ENCODE measurements around the gene COL6A3. TPM values are rescaled to one million over a fixed set of nuclear protein-coding genes. Genes with fewer than 3 reads are reported as not detected.

COL6A3 gene
- total RNA-seq, 4 donors from 2014 or later, result 43.1 to 204 (median 62.4) TPM

DNA sequence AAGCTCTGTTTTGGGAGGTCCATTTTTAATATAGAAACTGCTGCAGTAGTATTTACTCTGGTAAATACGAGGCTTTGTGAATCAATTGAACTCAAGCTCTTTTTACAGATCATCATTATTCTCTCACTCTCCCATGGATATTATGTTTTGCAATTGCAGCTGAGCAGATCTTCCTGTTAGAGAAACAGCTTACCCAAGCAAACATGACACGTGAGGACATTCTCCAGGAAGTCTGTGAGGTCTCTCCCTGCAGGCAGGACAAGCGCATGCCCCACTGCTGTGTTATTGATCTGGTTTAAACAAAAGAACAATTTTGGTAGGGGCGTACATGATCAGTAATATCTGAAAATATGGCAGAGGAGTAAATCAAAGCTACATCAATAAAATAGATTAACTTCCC, 72.1 kb downstream of the COL6A3 start:
- DNase-seq (ENCODE audit: low spot score in 2 of 2), result no peak
- intact Hi-C loops (cut with DNase I; ENCODE audit: low total_unique reads), result no loop called here
- no peak overlapping the region for H3K4me3 ChIP-seq (ENCODE audit: low read depth, poor library complexity, severe bottlenecking)
- 64 to 73% methylated on average over 4 of the region's 4 CpGs for WGBS, 2 donors
- TF ChIP-seq POLR2A (IDR thresholded peaks at IDR 0.05), result no peak
- TF ChIP-seq, protein P1, sequence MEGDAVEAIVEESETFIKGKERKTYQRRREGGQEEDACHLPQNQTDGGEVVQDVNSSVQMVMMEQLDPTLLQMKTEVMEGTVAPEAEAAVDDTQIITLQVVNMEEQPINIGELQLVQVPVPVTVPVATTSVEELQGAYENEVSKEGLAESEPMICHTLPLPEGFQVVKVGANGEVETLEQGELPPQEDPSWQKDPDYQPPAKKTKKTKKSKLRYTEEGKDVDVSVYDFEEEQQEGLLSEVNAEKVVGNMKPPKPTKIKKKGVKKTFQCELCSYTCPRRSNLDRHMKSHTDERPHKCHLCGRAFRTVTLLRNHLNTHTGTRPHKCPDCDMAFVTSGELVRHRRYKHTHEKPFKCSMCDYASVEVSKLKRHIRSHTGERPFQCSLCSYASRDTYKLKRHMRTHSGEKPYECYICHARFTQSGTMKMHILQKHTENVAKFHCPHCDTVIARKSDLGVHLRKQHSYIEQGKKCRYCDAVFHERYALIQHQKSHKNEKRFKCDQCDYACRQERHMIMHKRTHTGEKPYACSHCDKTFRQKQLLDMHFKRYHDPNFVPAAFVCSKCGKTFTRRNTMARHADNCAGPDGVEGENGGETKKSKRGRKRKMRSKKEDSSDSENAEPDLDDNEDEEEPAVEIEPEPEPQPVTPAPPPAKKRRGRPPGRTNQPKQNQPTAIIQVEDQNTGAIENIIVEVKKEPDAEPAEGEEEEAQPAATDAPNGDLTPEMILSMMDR (IDR thresholded peaks at IDR 0.05), result no peak

DNA sequence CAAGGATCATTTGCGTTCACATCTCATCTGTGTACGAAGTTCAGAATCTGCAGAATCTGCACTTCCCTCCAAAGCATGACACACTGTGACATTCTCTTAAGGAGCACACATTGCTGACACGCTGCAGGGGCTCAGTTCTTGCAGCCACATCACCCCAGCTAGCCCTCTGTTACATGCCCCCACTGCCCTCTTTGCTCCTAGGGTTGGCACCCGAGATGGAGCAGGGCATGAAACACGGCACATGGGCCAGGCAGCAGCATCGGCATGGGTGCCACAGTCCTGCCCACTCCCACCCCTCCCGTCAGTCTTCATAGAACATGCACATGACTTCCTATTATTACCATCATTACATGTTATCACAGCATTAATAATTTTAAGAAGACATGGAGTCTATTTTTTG, 76.4 kb downstream of the COL6A3 start:
- TF ChIP-seq POLR2A (IDR thresholded peaks at IDR 0.05), result no peak
- TF ChIP-seq, protein P1 (IDR thresholded peaks at IDR 0.05), result no peak
- no peak overlapping the region for H3K4me3 ChIP-seq (ENCODE audit: low read depth, poor library complexity, severe bottlenecking)
- WGBS, 2 donors, result 82 to 86% methylated on average over 7 of the region's 7 CpGs
- intact Hi-C loops (cut with DNase I; ENCODE audit: low total_unique reads), result no loop called here
- DNase-seq (ENCODE audit: low spot score in 2 of 2), result no peak

GRCh38 chr2:237336131-237336530, 77.8 kb downstream of the COL6A3 start:
- WGBS, 2 donors, result 95 to 97% methylated on average over 16 of the region's 16 CpGs
- no peak for TF ChIP-seq POLR2A (IDR thresholded peaks at IDR 0.05)
- intact Hi-C loops (cut with DNase I; ENCODE audit: low total_unique reads), result no loop called here
- H3K4me3 ChIP-seq (ENCODE audit: low read depth, poor library complexity, severe bottlenecking), result no peak overlapping the region
- no peak for DNase-seq (ENCODE audit: low spot score in 2 of 2)

DNA sequence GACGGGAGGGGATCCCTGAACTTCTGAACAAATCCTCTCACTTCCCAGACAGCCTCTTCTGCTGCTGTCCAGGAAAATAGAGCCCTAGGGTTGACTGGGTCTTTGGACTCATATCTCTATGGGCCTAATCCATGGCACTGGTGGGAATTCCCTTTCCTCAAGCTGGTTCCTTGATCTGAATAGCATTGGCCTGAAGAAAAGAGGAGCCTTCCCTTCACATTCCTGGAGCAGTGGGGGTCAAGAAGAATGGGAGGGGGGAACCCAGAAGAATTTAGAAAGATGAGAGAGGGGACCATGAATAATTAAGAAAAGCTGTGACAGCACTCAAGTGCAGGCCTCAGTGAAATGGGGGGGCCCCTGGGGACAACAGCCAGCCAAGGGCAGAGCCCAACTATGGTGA, 80.2 kb downstream of the COL6A3 start:
- WGBS, 2 donors, result 94 to 96% methylated on average over 1 of the region's 1 CpG
- intact Hi-C loops (cut with DNase I; ENCODE audit: low total_unique reads), result no loop called here
- no peak for TF ChIP-seq POLR2A (IDR thresholded peaks at IDR 0.05)
- TF ChIP-seq, protein P1 (IDR thresholded peaks at IDR 0.05), result no peak
- DNase-seq (ENCODE audit: low spot score in 2 of 2), result no peak
- H3K4me3 ChIP-seq (ENCODE audit: low read depth, poor library complexity, severe bottlenecking), result no peak overlapping the region

DNA sequence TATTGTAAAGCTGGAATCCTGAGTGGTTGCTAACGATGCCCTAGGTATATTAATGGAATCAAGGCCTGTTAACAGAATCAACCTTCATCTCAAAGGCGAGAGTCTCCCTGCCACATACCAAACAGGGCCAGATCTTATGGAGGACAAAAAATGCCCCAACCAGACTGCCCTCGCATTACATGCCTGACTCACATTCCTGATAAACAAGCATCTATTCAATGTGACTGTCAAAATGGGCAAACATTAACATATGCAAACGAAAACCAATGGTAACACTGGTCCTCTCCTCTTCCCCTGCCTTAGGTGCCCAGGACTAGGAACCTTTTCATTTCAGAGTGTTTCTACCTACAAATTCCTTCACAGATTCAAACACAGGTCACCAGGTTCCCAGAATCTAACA, 83.4 kb downstream of the COL6A3 start:
- no peak overlapping the region for H3K4me3 ChIP-seq (ENCODE audit: low read depth, poor library complexity, severe bottlenecking)
- intact Hi-C loops (cut with DNase I; ENCODE audit: low total_unique reads), result no loop called here
- TF ChIP-seq, protein P1 (IDR thresholded peaks at IDR 0.05), result no peak
- no peak for TF ChIP-seq POLR2A (IDR thresholded peaks at IDR 0.05)
- no peak for DNase-seq (ENCODE audit: low spot score in 2 of 2)
- 76 to 81% methylated on average over 4 of the region's 4 CpGs for WGBS, 2 donors

DNA sequence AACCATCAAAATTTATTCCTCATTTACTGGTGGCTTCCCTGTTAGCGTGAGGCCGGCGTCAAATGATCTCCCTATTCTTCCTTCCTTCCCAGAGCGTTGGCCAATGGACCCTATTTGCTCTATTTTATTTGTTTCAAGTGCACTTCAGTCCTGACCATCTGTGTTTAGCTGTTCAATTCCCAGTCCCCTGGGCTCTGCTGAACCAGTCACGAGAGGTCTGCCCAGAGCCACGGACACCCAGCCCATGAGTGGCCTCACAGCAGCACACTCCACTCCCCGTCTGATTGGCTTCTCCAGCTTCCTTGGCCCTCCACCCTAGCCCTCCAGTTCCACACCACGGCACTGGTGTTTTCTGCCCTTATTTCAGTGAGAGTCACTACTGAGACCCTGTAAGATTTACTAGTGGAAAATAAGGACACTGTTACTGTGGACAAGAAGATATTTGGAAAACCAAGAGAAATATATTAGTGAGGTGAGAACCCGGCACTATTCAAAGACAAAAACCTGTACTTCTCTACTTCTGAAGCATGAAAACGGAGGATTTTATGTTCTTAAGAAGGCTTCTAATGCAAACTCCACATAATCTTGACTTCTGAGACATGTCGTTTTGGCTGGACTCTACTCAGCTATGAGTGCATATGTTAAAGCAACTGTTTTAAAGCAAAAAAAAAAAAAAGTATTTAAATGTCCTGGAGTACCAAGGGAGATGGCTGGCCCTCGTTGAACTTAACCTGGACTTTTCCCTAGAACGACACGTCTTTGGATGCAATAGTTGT, 86.6 kb downstream of the COL6A3 start:
- H3K4me3 ChIP-seq (ENCODE audit: low read depth, poor library complexity, severe bottlenecking), result no peak overlapping the region
- TF ChIP-seq, protein P1 (IDR thresholded peaks at IDR 0.05), result no peak
- no peak for TF ChIP-seq POLR2A (IDR thresholded peaks at IDR 0.05)
- no peak for DNase-seq (ENCODE audit: low spot score in 2 of 2)
- intact Hi-C loops (cut with DNase I; ENCODE audit: low total_unique reads), result no loop called here
- WGBS, 2 donors, result 77 to 87% methylated on average over 14 of the region's 14 CpGs

Data from lower leg skin (tissue), 4 donors.